GM19372 (cell line): ENCODE measurements around the gene CALY.
"Not testable (repeated sequence)": the region's sequence is repeated elsewhere in the genome, so short reads cannot be mapped to it uniquely, and the experiment has no call there.

Source experiments
- ATAC-seq: cut with Tn5 transposase; IDR thresholded peaks from one replicate; pipeline ENCODE4 v1.9.1; 2021; ENCODE audit warnings: mild to moderate bottlenecking, low read depth, moderate library complexity; ENCODE audit not compliant: unreplicated experiment

The CALY gene

GRCh38 chr10:133334503-133335245, 2.0 kb downstream of the CALY start:
- no peak for ATAC-seq

GRCh38 chr10:133332936-133333699, 3.6 kb downstream of the CALY start:
- ATAC-seq = no peak

GRCh38 chr10:133329491-133330202, 7.0 kb downstream of the CALY start:
- ATAC-seq = peak; percentile 88

GRCh38 chr10:133328358-133329343, 8.0 kb downstream of the CALY start:
- no peak for ATAC-seq

GRCh38 chr10:133327651-133328357, 8.9 kb downstream of the CALY start:
- ATAC-seq = no peak

GRCh38 chr10:133326745-133327650, 9.7 kb downstream of the CALY start:
- ATAC-seq = no peak

- no peak for ATAC-seq
Measured at GRCh38 chr10:133326223-133326551, 10.5 kb downstream of the CALY start.

GRCh38 chr10:133325440-133326222, 11.1 kb downstream of the CALY start:
- no peak for ATAC-seq

- no peak for ATAC-seq
Measured at GRCh38 chr10:133324857-133325260, 11.8 kb downstream of the CALY start.

- ATAC-seq = no peak
Measured at GRCh38 chr10:133324198-133324792, 12.4 kb downstream of the CALY start.

- not testable (repeated sequence) for ATAC-seq
Measured at GRCh38 chr10:133322064-133322709, 14.5 kb downstream of the CALY start.

GRCh38 chr10:133320852-133321422, 15.8 kb downstream of the CALY start:
- ATAC-seq = not testable (repeated sequence)

- peak; percentile 75 for ATAC-seq
Measured at GRCh38 chr10:133318494-133319127, 18.1 kb downstream of the CALY start.

- ATAC-seq = no peak
Measured at GRCh38 chr10:133316732-133317131, 20.0 kb downstream of the CALY start.

- no peak for ATAC-seq
Measured at GRCh38 chr10:133316266-133316665, 20.4 kb downstream of the CALY start.

GRCh38 chr10:133315847-133316246, 20.8 kb downstream of the CALY start:
- ATAC-seq = no peak
